ENCODE results near the gene ZNF112.

ZNF112 gene

GRCh38 chr19:44280916-44281315 is 75.6 kb downstream of the ZNF112 start:
- DNase-seq = no peak

- DNase-seq = no peak
These were observed 78.2 kb downstream of the ZNF112 start for GRCh38 chr19:44278181-44278690.

DNA sequence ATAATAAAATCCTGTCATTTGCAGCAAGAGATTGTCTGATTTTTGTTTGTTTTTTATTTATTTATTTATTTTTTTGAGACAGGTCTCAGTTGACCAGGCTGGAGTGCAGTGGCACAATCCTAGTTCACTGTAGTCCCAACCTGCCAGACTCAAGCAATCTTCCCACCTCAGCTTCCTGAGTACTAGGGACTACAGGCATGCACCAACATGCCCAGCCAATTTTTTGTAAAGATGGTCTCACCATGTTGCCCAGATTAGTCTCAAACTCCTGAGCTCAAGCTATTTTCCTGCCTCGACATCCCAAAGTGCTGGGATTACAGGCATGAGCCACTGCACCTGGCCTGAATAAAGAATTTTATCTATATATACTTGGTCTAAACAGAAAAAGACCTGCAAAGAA is 79.1 kb downstream of the ZNF112 start:
- DNase-seq = no peak

Measured in CD4-positive, alpha-beta T cell treated with Interferon alpha-2 for 1 hour (primary cell).